ENCODE results near the gene ZBTB20.
A peak's percentile ranks its signal among the peaks of the same experiment; 100 is the strongest.

Gene ZBTB20

GRCh38 chr3:114384558-114384903 is 762.6 kb downstream of the ZBTB20 start:
- no peaks in the 10 kb centered on the region for H4K20me1 ChIP-seq (ENCODE audit: insufficient read depth, low read length)
- H3K27me3 ChIP-seq (ENCODE audit: low read depth, low read length): no peaks in the 10 kb centered on the region
- no peaks in the 10 kb centered on the region for H3K79me2 ChIP-seq (ENCODE audit: low read length)
- TF ChIP-seq, protein P1, sequence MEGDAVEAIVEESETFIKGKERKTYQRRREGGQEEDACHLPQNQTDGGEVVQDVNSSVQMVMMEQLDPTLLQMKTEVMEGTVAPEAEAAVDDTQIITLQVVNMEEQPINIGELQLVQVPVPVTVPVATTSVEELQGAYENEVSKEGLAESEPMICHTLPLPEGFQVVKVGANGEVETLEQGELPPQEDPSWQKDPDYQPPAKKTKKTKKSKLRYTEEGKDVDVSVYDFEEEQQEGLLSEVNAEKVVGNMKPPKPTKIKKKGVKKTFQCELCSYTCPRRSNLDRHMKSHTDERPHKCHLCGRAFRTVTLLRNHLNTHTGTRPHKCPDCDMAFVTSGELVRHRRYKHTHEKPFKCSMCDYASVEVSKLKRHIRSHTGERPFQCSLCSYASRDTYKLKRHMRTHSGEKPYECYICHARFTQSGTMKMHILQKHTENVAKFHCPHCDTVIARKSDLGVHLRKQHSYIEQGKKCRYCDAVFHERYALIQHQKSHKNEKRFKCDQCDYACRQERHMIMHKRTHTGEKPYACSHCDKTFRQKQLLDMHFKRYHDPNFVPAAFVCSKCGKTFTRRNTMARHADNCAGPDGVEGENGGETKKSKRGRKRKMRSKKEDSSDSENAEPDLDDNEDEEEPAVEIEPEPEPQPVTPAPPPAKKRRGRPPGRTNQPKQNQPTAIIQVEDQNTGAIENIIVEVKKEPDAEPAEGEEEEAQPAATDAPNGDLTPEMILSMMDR (IDR thresholded peaks at IDR 0.05; ENCODE audit: low read depth, low read length): no peak
- no peak for TF ChIP-seq EZH2phosphoT487 (IDR thresholded peaks at IDR 0.05; ENCODE audit: low read depth)
- no peaks in the 10 kb centered on the region for H3K9me3 ChIP-seq (ENCODE audit: insufficient read depth, low read length)
- H3K9ac ChIP-seq (ENCODE audit: low read length): peak overlapping the region; percentile 81
- H3K4me2 ChIP-seq (ENCODE audit: low read length): peak overlapping the region; percentile 83
- H3K36me3 ChIP-seq (replicated peaks; ENCODE audit: low read depth, low read length): no peaks in the 10 kb centered on the region
- H3K4me3 ChIP-seq (ENCODE audit: low read length): peak overlapping the region; percentile 76
- H2AFZ ChIP-seq (ENCODE audit: low read depth, low read length): peak overlapping the region; percentile 100
- peaks cover 10% of the 10 kb centered on the region for H3K4me1 ChIP-seq (ENCODE audit: low read length)
- no peak overlapping the region for H3K27ac ChIP-seq (ENCODE audit: low read length)

- H3K79me2 ChIP-seq (ENCODE audit: low read length): no peaks in the 10 kb centered on the region
- peak overlapping the region; percentile 81 for H3K9ac ChIP-seq (ENCODE audit: low read length)
- peak overlapping the region; percentile 83 for H3K4me2 ChIP-seq (ENCODE audit: low read length)
- no peaks in the 10 kb centered on the region for H3K27me3 ChIP-seq (ENCODE audit: low read depth, low read length)
- peak overlapping the region; percentile 100 for H2AFZ ChIP-seq (ENCODE audit: low read depth, low read length)
- peaks cover 13% of the 10 kb centered on the region for H3K4me1 ChIP-seq (ENCODE audit: low read length)
- TF ChIP-seq, protein P1 (IDR thresholded peaks at IDR 0.05; ENCODE audit: low read depth, low read length): peak; percentile 92
- no peak for TF ChIP-seq EZH2phosphoT487 (IDR thresholded peaks at IDR 0.05; ENCODE audit: low read depth)
- no peaks in the 10 kb centered on the region for H3K36me3 ChIP-seq (replicated peaks; ENCODE audit: low read depth, low read length)
- no peaks in the 10 kb centered on the region for H3K9me3 ChIP-seq (ENCODE audit: insufficient read depth, low read length)
- H3K27ac ChIP-seq (ENCODE audit: low read length): peak overlapping the region; percentile 33; the same call in 1 of the 2 replicates
- H4K20me1 ChIP-seq (ENCODE audit: insufficient read depth, low read length): no peaks in the 10 kb centered on the region
- H3K4me3 ChIP-seq (ENCODE audit: low read length): peak overlapping the region; percentile 76
These were observed 763.1 kb downstream of the ZBTB20 start for GRCh38 chr3:114383875-114384557.

DNA sequence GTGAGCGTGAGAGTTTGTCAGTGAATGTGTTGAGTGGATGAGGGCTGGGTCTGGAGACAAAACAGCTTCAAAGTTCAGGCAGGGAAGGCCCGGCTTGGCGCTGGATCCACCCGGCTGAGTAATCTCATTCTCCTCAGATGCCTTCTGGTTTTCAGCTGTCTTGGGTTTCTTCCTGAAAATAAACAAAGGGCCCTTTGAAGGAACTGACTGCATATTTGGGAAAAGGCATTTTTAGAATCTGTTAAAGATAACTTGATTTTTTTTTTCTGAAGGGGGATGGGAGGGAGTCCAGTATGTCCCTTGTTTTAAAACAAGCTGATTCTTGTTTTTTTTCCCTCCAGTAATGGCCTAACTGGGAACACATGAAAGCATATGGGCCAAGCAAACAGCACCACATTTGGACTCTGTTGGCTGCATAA is 766.8 kb downstream of the ZBTB20 start:
- Histone ChIP-seq H3K9ac (ENCODE audit: low read length) (no peak overlapping the region), H4K20me1 (ENCODE audit: insufficient read depth, low read length) (no peaks in the 10 kb centered on the region), H3K27me3 (ENCODE audit: low read depth, low read length) (no peaks in the 10 kb centered on the region), H3K4me2 (ENCODE audit: low read length) (no peak overlapping the region), H3K27ac (ENCODE audit: low read length) (no peak overlapping the region), H3K36me3 (replicated peaks; ENCODE audit: low read depth, low read length) (no peaks in the 10 kb centered on the region), H3K4me1 (ENCODE audit: low read length) (peaks cover 21% of the 10 kb centered on the region), H2AFZ (ENCODE audit: low read depth, low read length) (no peak overlapping the region), H3K9me3 (ENCODE audit: insufficient read depth, low read length) (no peaks in the 10 kb centered on the region), H3K79me2 (ENCODE audit: low read length) (no peaks in the 10 kb centered on the region), H3K4me3 (ENCODE audit: low read length) (no peak overlapping the region)
- TF ChIP-seq EZH2phosphoT487 (IDR thresholded peaks at IDR 0.05; ENCODE audit: low read depth): no peak
- TF ChIP-seq, protein P1 (IDR thresholded peaks at IDR 0.05; ENCODE audit: low read depth, low read length): no peak

DNA sequence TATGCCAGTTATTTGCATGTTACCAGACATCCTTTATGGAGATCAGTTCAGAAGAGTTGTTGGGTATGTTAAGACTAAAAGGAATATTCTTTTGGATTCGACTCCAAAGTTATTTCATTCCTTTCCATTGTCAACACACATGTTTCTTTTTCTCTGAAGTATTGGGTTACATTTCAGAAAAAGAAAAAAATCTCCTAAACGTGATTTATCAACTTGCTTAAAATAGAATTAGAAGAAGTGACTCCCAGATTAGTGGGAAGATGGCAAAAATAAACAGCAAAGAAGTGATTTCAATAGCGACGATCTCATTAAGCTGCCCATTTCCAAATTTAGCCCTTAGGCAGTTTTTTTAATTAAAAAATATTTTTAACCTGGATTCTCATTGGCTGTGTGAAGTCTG is 767.8 kb downstream of the ZBTB20 start:
- no peak overlapping the region for H3K9ac ChIP-seq (ENCODE audit: low read length)
- no peaks in the 10 kb centered on the region for H3K9me3 ChIP-seq (ENCODE audit: insufficient read depth, low read length)
- H4K20me1 ChIP-seq (ENCODE audit: insufficient read depth, low read length): no peaks in the 10 kb centered on the region
- no peaks in the 10 kb centered on the region for H3K79me2 ChIP-seq (ENCODE audit: low read length)
- peak overlapping the region; percentile 30; the same call in 1 of the 2 replicates for H3K4me2 ChIP-seq (ENCODE audit: low read length)
- H2AFZ ChIP-seq (ENCODE audit: low read depth, low read length): 0 out of 2 replicates have a peak overlapping the region, but pooled peaks have one; percentile 32
- H3K27me3 ChIP-seq (ENCODE audit: low read depth, low read length): peaks cover 5% of the 10 kb centered on the region; the same call in 1 of the 2 replicates
- peaks cover 17% of the 10 kb centered on the region for H3K4me1 ChIP-seq (ENCODE audit: low read length)
- H3K27ac ChIP-seq (ENCODE audit: low read length): no peak overlapping the region
- TF ChIP-seq EZH2phosphoT487 (IDR thresholded peaks at IDR 0.05; ENCODE audit: low read depth): no peak
- TF ChIP-seq, protein P1 (IDR thresholded peaks at IDR 0.05; ENCODE audit: low read depth, low read length): no peak
- no peaks in the 10 kb centered on the region for H3K36me3 ChIP-seq (replicated peaks; ENCODE audit: low read depth, low read length)
- H3K4me3 ChIP-seq (ENCODE audit: low read length): no peak overlapping the region

Data from OCI-LY3 (cell line).